ENCODE data around the gene PDE8A.
"Not testable (repeated sequence)": the region's sequence is repeated elsewhere in the genome, so short reads cannot be mapped to it uniquely, and the experiment has no call there.

PDE8A gene

DNA sequence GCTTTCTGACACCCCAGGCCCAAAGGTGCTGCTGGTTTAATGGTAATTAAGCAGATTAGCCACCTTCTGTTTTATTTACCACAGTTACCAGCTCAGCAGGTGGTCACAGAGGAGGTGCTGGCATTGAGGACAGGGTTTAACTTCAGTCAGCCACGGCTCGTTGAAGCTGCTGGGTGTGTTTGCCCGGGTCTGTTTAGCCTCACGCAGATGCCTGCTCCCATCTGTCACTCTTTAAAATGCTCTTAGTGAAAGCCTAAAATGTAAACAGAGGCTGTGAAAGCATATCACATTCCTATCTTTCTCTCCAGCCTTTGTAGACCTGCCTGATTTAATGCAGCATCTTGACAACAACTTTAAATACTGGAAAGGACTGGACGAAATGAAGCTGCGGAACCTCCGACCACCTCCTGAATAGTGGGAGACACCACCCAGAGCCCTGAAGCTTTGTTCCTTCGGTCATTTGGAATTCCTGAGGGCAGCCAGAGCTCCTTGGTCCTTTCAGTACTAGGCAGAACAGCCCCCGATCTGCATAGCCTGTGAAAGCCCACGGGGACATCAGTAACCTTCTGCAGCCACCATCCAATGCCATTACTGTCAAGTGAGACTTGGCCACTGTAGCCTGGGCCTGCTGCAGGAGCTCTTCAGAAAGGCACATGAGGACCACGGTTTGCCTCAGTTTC is 156.0 kb downstream of the PDE8A start:
- DNase-seq = no peak

DNA sequence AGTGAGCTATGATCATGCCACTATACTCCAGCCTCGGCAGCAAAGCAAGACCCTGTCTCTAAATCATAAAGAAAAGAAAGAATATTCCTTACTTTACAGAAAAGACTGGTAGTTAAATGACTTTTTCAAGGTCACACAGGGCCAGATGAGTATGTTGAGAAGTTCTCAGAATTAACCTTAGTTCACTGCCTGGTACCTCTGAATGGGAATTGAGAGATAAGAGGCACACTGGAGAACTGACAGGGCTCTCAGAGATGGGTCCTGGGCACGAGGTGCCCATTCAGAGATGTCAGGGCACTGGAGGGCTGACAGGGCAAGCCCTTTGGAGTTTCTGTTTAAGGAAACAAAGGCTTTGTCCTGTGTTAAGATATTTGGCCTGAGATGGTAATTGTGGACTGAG is 157.7 kb downstream of the PDE8A start:
- DNase-seq = no peak

DNA sequence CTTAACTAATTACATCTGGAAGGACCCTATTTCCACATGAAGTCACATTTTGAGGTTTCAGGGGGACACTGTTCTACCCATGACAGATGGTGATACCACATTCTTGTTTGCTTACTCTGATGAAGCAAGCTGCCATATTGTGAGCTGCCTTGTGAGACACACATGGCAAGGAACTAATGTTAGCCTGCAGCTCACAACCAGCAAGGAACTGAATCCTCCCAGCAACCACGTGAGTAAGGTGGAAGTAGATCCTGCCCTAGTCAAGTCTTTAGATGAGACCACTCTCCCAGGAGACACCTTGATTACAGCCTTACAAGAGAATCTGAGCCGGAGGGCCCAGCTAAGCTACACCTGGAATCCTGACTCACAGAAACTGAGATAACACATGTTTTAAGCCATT is 160.1 kb downstream of the PDE8A start:
- DNase-seq = no peak

DNA sequence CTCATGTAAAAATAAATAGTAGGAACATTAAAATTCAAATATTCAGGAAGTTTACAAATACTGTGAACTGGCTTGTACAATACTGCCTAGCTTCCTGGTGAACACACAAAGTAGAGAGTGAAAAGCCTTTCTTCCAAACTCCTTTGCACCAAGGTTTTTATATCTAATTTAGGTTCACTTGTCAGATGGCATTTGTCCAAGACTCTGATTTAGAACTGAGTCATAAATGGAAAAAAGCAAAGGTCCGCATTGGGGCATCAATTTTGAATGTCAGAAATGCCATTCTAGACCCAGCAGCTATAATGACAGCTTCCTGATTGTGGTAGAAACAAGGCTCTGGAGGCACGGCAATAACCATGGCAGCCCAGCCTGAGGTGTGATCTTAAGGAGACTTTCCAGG is 160.7 kb downstream of the PDE8A start:
- no peak for DNase-seq

DNA sequence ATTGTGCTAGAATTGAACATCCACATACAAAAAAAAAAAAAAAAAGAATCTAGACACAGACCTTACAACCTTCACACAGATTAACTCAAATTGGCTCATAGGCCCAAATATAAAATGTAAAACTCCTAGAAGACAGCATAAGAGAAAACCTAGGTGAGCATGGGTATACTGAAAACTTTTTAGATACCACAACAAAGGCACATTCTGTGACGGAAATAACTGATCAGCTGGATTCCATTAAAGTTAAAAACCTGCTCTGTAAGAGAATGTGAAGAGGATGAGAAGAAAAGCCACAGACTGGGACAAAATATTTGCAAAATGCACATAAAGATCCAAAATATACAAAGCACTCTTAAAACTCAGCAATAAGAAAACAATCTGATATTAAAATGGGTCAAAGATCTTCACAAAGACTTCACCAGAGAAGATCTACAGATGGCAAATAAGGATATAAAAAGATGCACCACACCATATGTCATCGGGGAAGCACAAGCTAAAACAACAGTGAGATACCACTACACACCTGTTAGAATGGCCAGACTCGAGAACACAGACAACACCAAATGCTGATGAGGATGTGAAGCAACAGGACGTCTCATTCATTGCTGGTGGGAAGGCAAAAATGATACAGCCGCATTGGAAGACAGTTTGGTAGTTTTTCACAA is 167.9 kb downstream of the PDE8A start:
- no peak for DNase-seq

DNA sequence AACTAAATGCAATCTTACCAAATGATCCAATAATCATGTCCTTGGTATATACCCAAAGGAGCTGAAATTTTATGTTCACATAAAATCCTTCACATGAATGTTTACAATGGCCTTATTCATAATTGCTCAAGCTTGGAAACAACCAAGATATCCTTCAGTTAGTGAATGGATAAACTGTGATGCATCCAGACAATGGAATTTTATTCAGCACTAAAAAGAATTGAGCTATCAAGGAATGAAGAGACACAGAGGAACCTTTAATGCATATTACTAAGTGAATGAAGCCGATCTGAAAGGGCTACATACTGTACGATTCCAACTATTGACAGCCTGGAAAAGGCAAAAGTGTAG is 168.4 kb downstream of the PDE8A start:
- no peak for DNase-seq

DNA sequence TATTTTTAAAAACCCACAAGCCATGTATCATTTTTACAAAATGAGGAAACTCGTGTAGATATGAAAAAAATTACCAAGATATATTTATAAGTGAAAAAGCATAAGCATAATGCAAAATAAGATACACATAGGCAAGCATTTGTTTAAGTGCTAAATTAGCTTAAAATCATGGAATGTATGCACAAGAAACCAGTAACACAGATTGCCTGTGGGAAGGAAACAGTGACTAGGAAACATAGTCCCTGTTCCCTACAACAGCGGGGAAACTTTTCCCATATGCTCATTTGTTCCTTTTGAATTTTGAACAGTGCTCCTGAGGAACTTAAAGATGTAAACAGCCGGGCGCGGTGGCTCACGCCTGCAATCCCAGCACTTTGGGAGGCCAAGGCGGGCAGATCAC is 169.5 kb downstream of the PDE8A start:
- DNase-seq = no peak

DNA sequence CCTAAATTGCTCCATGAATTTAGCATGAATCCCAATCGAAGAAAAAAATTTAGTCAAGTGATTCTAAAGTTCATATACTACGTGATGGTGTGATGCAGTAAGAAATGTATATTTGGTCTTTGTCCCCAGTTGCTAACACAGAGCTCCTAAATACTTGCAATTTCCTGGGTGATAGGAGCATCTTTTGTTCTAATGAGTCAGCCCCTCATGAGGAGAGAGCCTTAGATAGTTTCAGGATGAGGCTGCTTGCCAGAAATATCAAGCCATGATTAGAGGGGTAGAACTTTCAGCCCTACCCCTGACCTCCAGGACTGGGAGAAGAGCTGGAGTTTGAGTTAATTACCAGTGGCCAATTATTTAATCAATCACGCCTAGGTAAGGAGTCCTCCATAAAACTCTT is 170.2 kb downstream of the PDE8A start:
- no peak for DNase-seq

DNA sequence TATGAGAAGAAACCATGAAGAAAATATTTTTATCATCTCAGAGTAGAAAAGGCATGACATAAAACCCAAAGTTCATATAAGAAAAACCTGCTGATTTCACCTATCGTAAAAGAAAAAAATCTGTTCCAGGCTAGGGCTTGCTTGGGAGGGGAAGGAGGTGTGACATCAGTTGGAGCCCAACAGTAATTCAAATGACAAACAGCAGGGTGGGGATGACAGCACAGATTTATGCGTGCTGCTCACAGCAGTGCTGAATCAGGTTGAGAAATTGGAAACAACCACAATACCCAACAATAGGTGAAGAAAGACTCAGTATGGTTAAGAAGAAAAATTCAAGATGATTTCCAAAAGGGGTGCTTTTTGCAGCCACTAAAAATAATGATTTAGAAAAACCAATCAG is 172.4 kb downstream of the PDE8A start:
- DNase-seq = no peak

DNA sequence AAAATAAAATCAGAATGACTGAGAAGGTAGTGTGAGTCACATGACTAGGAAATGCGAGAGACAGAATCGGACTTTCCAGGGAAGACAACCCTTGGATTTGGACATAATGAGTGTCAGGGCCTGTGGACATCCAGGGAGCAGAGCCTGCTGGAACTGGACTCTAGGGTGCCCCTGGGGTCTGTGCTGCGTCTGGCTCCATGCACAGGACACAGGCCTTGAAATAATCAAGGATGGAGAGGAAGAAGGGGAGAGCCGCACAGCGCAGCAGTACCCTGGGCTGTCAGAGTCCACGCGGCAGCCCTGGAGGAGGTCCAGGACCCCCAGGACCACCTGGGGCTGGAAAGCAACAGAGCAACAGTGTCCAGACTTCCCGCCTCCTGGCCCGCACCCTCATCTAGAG is 173.7 kb downstream of the PDE8A start:
- DNase-seq = no peak

- no peak for DNase-seq
Measured at GRCh38 chr15:85155857-85156256, 174.2 kb downstream of the PDE8A start.

DNA sequence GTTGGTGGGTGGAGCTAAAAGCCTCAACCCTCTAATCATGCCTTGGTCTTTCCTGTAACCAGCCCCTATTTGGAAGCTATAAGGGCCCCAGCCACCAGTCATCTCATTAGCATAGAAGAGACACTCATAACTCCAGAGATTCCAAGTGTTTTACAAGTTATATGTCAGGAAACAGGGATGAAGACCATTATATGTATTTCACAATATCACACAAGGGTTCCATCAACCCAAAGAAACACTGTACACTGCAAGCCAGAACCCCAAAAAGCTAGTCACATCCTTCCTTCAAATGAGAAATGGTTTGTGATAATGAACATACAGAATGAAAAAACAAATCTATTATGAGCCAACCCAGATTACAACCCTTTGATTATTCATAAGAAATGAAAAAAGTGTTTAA is 175.7 kb downstream of the PDE8A start:
- no peak for DNase-seq

GRCh38 chr15:85162237-85162636 is 180.6 kb downstream of the PDE8A start:
- DNase-seq = no peak

GRCh38 chr15:85164841-85165466 is 183.3 kb downstream of the PDE8A start:
- DNase-seq = no peak

GRCh38 chr15:85167568-85167967 is 185.9 kb downstream of the PDE8A start:
- DNase-seq = no peak

DNA sequence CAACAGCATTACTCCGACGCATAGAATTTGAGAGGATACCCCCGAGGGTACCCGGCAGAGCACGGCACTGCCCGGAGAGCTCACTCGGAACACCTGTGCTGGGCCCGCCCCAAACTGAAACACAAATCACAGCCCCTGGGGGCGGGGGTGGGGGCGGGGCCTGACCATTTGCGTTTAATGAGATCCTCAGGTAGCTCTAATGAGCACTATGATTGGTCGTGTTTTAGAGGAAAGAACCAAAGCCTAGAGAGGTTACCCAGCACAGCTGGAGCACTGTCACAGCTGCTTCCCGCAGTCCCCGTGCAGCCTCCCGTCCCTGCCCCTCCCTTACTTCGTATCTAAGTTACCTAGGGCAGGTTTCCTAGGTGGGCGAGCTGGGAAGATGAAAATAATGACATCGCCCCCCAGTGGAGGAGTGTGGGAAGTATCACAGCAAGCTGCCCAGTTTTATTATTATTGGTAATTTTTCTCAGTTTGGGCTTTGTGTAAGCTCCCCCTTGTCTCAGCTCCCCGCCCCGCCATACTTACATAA is 187.1 kb downstream of the PDE8A start:
- peak; percentile 54 for DNase-seq

GRCh38 chr15:85171736-85172135 is 190.1 kb downstream of the PDE8A start:
- no peak for DNase-seq

DNA sequence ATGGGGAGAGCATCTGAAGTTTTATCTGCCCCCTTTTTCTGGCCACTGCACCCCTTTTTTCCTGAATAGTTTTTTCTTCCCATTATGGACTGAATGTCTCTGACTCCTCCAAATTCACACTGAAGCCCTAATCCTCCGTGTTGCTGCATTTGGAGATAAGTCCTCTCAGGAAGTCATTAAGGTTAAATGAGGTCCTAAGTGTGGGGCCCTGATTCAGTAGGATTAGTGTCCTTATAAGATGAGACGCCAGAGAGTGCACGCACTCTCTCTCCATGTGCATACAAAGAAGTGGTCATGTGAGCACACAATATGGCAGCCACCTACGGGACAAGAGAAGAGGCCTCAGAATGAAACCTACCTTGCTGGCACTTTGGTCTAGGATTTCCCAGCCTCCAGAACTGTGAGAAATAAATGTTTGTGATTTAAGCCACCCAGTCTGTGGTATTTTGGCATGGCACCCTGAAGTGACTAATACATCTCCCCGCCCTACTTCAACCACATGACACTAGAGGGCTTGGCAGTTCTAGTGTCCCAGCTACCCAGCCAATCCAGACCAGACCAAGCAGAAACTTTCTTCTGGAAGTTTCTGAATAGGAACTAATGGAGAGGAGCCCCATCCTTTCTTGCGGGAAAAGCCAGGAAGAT is 191.3 kb downstream of the PDE8A start:
- no peak for DNase-seq

GRCh38 chr15:85173630-85174029 is 192.0 kb downstream of the PDE8A start:
- DNase-seq = not testable (repeated sequence)

GRCh38 chr15:85174521-85174920 is 192.9 kb downstream of the PDE8A start:
- no peak for DNase-seq

- DNase-seq = not testable (repeated sequence)
Measured at GRCh38 chr15:85177042-85177515, 195.4 kb downstream of the PDE8A start.

DNA sequence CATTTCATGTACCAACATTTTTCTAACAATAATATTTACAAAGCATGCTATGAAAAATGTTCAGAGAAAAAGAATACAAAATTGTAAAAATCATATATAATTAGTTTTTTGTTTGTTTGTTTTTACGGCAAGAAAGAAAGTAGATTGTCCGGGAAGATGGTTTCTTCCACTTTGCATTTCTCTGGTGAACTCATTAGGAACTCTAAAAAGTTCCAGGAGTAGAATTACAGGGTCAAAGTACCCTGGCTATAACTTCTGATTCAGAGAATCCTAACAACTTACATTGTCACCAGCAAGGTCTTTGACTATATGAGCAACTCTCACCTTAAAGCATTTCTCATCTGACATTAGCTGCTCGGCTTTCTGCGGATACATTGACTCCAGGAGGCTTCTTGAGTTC is 196.7 kb downstream of the PDE8A start:
- DNase-seq = no peak

- no peak for DNase-seq
Measured at GRCh38 chr15:85179700-85180099, 198.0 kb downstream of the PDE8A start.

GRCh38 chr15:85185350-85185749 is 203.7 kb downstream of the PDE8A start:
- DNase-seq = not testable (repeated sequence)

All from CD4-positive, alpha-beta T cell treated with Interleukin-17A for 4 hours (primary cell).